Measurements from ENCODE around the gene AGBL1. TPM values are rescaled to one million over a fixed set of nuclear protein-coding genes. Genes with fewer than 3 reads are reported as not detected.

Gene AGBL1
- total and polyA plus RNA-seq, 2 experiments from 2014 or later: 0.03 TPM; not detected in 1

DNA sequence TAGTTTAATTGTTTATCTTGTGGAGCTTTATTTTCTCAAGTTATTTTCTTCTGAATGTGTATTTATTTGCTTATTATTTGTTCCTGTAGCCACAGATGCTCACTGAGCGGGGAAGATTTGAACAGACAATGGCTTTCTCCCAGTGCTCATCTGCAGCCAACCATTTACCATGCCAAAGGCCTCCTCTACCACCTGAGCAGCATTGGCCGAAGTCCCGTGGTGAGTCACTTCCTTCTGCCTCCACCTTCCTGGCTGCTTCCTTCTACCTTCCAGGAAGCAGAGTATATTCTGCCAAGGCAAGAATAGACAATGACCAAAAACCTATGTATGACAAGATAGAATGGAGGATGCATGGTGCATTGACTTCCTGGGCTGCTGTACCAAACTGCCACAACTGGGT, 443.1 kb downstream of the AGBL1 start:
- TF ChIP-seq ZNF331 (CRISPR knock-in tag; IDR thresholded peaks at IDR 0.05; ENCODE audit: low read depth) (no peak), JUNB (IDR thresholded peaks at IDR 0.05; ENCODE audit: unreplicated experiment) (no peak), POLR2AphosphoS5 (IDR thresholded peaks at IDR 0.05; ENCODE audit: low read depth) (no peak), EZH2phosphoT487 (IDR thresholded peaks at IDR 0.05; ENCODE audit: unreplicated experiment) (no peak)
- TF ChIP-seq, protein P1, sequence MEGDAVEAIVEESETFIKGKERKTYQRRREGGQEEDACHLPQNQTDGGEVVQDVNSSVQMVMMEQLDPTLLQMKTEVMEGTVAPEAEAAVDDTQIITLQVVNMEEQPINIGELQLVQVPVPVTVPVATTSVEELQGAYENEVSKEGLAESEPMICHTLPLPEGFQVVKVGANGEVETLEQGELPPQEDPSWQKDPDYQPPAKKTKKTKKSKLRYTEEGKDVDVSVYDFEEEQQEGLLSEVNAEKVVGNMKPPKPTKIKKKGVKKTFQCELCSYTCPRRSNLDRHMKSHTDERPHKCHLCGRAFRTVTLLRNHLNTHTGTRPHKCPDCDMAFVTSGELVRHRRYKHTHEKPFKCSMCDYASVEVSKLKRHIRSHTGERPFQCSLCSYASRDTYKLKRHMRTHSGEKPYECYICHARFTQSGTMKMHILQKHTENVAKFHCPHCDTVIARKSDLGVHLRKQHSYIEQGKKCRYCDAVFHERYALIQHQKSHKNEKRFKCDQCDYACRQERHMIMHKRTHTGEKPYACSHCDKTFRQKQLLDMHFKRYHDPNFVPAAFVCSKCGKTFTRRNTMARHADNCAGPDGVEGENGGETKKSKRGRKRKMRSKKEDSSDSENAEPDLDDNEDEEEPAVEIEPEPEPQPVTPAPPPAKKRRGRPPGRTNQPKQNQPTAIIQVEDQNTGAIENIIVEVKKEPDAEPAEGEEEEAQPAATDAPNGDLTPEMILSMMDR (conservative IDR thresholded peaks at IDR 0.05; ENCODE audit: low read depth in 2 of 2): no peak
- TF ChIP-seq, protein P2, sequence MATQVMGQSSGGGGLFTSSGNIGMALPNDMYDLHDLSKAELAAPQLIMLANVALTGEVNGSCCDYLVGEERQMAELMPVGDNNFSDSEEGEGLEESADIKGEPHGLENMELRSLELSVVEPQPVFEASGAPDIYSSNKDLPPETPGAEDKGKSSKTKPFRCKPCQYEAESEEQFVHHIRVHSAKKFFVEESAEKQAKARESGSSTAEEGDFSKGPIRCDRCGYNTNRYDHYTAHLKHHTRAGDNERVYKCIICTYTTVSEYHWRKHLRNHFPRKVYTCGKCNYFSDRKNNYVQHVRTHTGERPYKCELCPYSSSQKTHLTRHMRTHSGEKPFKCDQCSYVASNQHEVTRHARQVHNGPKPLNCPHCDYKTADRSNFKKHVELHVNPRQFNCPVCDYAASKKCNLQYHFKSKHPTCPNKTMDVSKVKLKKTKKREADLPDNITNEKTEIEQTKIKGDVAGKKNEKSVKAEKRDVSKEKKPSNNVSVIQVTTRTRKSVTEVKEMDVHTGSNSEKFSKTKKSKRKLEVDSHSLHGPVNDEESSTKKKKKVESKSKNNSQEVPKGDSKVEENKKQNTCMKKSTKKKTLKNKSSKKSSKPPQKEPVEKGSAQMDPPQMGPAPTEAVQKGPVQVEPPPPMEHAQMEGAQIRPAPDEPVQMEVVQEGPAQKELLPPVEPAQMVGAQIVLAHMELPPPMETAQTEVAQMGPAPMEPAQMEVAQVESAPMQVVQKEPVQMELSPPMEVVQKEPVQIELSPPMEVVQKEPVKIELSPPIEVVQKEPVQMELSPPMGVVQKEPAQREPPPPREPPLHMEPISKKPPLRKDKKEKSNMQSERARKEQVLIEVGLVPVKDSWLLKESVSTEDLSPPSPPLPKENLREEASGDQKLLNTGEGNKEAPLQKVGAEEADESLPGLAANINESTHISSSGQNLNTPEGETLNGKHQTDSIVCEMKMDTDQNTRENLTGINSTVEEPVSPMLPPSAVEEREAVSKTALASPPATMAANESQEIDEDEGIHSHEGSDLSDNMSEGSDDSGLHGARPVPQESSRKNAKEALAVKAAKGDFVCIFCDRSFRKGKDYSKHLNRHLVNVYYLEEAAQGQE (IDR thresholded peaks at IDR 0.05; ENCODE audit: unreplicated experiment): no peak
- Mint-ChIP-seq H3K9me3 (peaks cover 3% of the 10 kb centered on the region; the same call in 1 of the 3 replicates), H3K4me3 (no peak overlapping the region), H3K36me3 (ENCODE audit: low read depth) (no peaks in the 10 kb centered on the region), H3K27me3 (ENCODE audit: insufficient read depth, low read depth, poor library complexity) (peaks cover 2% of the 10 kb centered on the region), H3K4me1 (peaks cover 5% of the 10 kb centered on the region; the same call in 2 of the 3 replicates), H3K27ac (no peak overlapping the region)
- no peak for ATAC-seq
- no peak overlapping the region for H3K27ac ChIP-seq (ENCODE audit: low read depth)
- no peaks in the 10 kb centered on the region for H3K4me1 ChIP-seq (ENCODE audit: insufficient read depth)
- no peaks in the 10 kb centered on the region for H3F3A ChIP-seq (replicated peaks; ENCODE audit: low read depth)
- H3K9me2 ChIP-seq (ENCODE audit: insufficient read depth): no peaks in the 10 kb centered on the region
- no peaks in the 10 kb centered on the region for H4K20me1 ChIP-seq (replicated peaks; ENCODE audit: insufficient read depth)
- no peaks in the 10 kb centered on the region for H3K79me2 ChIP-seq (replicated peaks; ENCODE audit: insufficient read depth)
- H2AFZ ChIP-seq: no peak overlapping the region
- H3K4me2 ChIP-seq: no peak overlapping the region
- no peak overlapping the region for H3K4me3 ChIP-seq
- H3K36me3 ChIP-seq (ENCODE audit: insufficient read depth): no peaks in the 10 kb centered on the region
- no peaks in the 10 kb centered on the region for H3K27me3 ChIP-seq (ENCODE audit: insufficient read depth)
- no peak for DNase-seq (ENCODE audit: low spot score)

DNA sequence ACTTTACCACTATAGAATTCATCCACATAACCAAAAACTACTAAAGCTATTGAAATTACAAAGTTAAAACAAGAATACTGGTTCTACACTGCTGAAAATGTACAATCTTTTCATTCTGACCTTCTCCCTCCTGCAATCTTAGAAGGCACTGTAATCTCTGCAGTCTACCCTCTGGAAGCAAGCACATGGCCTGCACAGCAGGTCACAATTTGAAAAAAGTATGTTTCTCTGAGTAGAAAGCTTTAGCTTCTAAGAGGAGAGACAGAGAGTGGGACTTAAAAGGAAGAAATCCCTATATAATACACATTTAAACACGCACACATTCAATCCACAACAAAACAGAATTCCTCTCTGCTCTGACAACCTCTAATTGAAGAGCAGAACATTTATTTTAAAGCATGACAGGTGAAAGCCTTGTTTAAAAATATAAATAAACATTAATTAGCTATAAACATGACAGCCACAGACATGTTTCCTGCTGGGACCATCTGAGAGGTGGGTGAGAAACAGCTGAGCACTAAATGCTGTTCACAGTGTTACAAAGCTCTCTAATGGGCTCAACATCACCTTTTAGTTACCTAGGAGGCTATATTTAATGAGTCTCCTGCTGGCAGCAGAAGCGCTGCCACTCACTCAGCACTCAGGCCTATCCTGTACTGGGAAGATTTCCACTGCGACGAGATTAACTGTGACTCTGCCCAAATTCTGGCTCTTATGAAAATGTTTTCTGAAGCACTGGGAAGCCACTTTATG, 447.4 kb downstream of the AGBL1 start:
- Histone ChIP-seq H3K36me3 (ENCODE audit: insufficient read depth) (no peaks in the 10 kb centered on the region), H4K20me1 (replicated peaks; ENCODE audit: insufficient read depth) (no peaks in the 10 kb centered on the region), H3K4me1 (ENCODE audit: insufficient read depth) (no peaks in the 10 kb centered on the region), H3K27me3 (ENCODE audit: insufficient read depth) (no peaks in the 10 kb centered on the region), H3K27ac (ENCODE audit: low read depth) (no peak overlapping the region), H3K4me3 (no peak overlapping the region), H3K9me2 (ENCODE audit: insufficient read depth) (no peaks in the 10 kb centered on the region), H3F3A (replicated peaks; ENCODE audit: low read depth) (no peaks in the 10 kb centered on the region), H3K79me2 (replicated peaks; ENCODE audit: insufficient read depth) (no peaks in the 10 kb centered on the region), H2AFZ (peak overlapping the region; percentile 35; the same call in 1 of the 2 replicates), H3K4me2 (no peak overlapping the region)
- H3K4me3 Mint-ChIP-seq: no peak overlapping the region
- peaks cover 6% of the 10 kb centered on the region; the same call in 2 of the 3 replicates for H3K9me3 Mint-ChIP-seq
- H3K4me1 Mint-ChIP-seq: peaks cover 9% of the 10 kb centered on the region; the same call in 2 of the 3 replicates
- TF ChIP-seq, protein P2 (IDR thresholded peaks at IDR 0.05; ENCODE audit: unreplicated experiment): no peak
- TF ChIP-seq, protein P1 (conservative IDR thresholded peaks at IDR 0.05; ENCODE audit: low read depth in 2 of 2): no peak
- TF ChIP-seq, protein P3, sequence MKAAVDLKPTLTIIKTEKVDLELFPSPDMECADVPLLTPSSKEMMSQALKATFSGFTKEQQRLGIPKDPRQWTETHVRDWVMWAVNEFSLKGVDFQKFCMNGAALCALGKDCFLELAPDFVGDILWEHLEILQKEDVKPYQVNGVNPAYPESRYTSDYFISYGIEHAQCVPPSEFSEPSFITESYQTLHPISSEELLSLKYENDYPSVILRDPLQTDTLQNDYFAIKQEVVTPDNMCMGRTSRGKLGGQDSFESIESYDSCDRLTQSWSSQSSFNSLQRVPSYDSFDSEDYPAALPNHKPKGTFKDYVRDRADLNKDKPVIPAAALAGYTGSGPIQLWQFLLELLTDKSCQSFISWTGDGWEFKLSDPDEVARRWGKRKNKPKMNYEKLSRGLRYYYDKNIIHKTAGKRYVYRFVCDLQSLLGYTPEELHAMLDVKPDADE (IDR thresholded peaks at IDR 0.05): no peak
- TF ChIP-seq JUNB (IDR thresholded peaks at IDR 0.05; ENCODE audit: unreplicated experiment) (no peak), CREB1 (CRISPR knock-in tag; IDR thresholded peaks at IDR 0.05; ENCODE audit: low read depth) (no peak), EZH2phosphoT487 (IDR thresholded peaks at IDR 0.05; ENCODE audit: unreplicated experiment) (no peak), ZNF331 (CRISPR knock-in tag; IDR thresholded peaks at IDR 0.05; ENCODE audit: low read depth) (no peak)
- no peak for DNase-seq (ENCODE audit: low spot score)
- H3K36me3 Mint-ChIP-seq (ENCODE audit: low read depth): peaks cover 2% of the 10 kb centered on the region; the same call in 2 of the 3 replicates
- H3K27me3 Mint-ChIP-seq (ENCODE audit: insufficient read depth, low read depth, poor library complexity): no peaks in the 10 kb centered on the region
- H3K27ac Mint-ChIP-seq: no peak overlapping the region
- no peak for ATAC-seq

Data from GM23338 (cell line).